K562 (cell line): Measurements from ENCODE around the gene ANKRD34A. TPM values are rescaled to one million over a fixed set of nuclear protein-coding genes. Genes with fewer than 3 reads are reported as not detected.

Source experiments
- ARNT ChIP-seq, 2 experiments: fragments of 450-650 bp; IDR thresholded peaks; 2 replicates each; pipeline ENCODE4 v1.6.1; 2016; ENCODE audit warnings: mild to moderate bottlenecking in 1 of 2
- JUN ChIP-seq, 2 experiments: sonication (generic) in 1 of 2; formaldehyde crosslinking in 1 of 2; IDR thresholded peaks; 2 replicates each; pipeline versions ENCODE4 v1.6.1 to v1.8.0; 2012 to 2022; ENCODE audit warnings: borderline replicate concordance in 2 of 2, mild to moderate bottlenecking in 2 of 2, improper control_type of control experiment in 1 of 2, low read depth in 1 of 2, low read length in 1 of 2, missing genetic modification reagents in 1 of 2
- POLR2B ChIP-seq: fragments of 450-650 bp; IDR thresholded peaks from 2 replicates; pipeline ENCODE4 v1.6.1; 2018; ENCODE audit warnings: low read depth; ENCODE audit not compliant: partially characterized antibody
- POLR2H ChIP-seq: IDR thresholded peaks from 2 replicates; pipeline ENCODE4 v1.6.1; 2016; ENCODE audit warnings: missing genetic modification characterization, low read depth, mild to moderate bottlenecking, control low read depth, missing compliant biosample characterization, moderate library complexity
- SMARCB1 ChIP-seq: IDR thresholded peaks from 2 replicates; pipeline ENCODE4 v1.6.1; 2011; ENCODE audit warnings: improper control_type of control experiment, low read depth; ENCODE audit not compliant: insufficient read length
- TEAD4 ChIP-seq, 2 experiments: sonication (generic) in 1 of 2; formaldehyde crosslinking in 1 of 2; IDR thresholded peaks; 2 replicates each; pipeline versions ENCODE4 v1.6.1 to v1.8.0; 2012 to 2022; ENCODE audit warnings: borderline replicate concordance in 1 of 2, inconsistent platforms in 1 of 2, low read length in 1 of 2, mild to moderate bottlenecking in 1 of 2, missing genetic modification reagents in 1 of 2
- XRCC4 ChIP-seq: IDR thresholded peaks from one replicate; pipeline ENCODE4 v1.6.1; 2011; ENCODE audit not compliant: insufficient read depth, insufficient read length; ENCODE audit errors: extremely low read depth
- ZEB2 ChIP-seq: fragments of 450-650 bp; IDR thresholded peaks from 2 replicates; pipeline ENCODE4 v1.6.1; 2016
- ZNF12 ChIP-seq: sonication (generic); formaldehyde crosslinking; IDR thresholded peaks from 2 replicates; pipeline ENCODE4 v1.4.0; 2020; ENCODE audit warnings: mild to moderate bottlenecking, missing genetic modification reagents
- ZNF23 ChIP-seq: fragments of 250-450 bp; sonication (Bioruptor Pico); IDR thresholded peaks from 2 replicates; pipeline ENCODE4 v1.4.0; 2020; ENCODE audit warnings: mild to moderate bottlenecking
- polyA plus RNA-seq, 8 experiments: library from polyadenylated mRNA; depleted of rRNA in 4 of 8; stranded (reverse) in 5 of 8; unstranded in 3 of 8; fragments of >200 nt; fragmentation: Nextera tagmentation in 2 of 8; fragmentation: Illumina TruSeq in 1 of 8; extraction: Ambion mirVana in 2 of 8; extraction: Trizol in 1 of 8; gene quantifications; 2 replicates each; pipeline versions ENCODE4 v1.2.1 to v1.2.3, GENCODE V29; 2011 to 2014; ENCODE audit warnings: inconsistent platforms in 1 of 8, missing spikeins in 1 of 8
- total RNA-seq, 7 experiments: library from RNA; depleted of rRNA in 6 of 7; stranded (reverse); fragments of >200 nt in 6 of 7; fragmentation: Illumina TruSeq in 2 of 7; extraction: Trizol in 2 of 7; gene quantifications; 2 replicates each; pipeline versions ENCODE4 v1.2.1 to v1.2.3, GENCODE V29; 2011 to 2021; ENCODE audit warnings: low replicate concordance in 1 of 7
- TF ChIP-seq, protein P1 (sequence below): fragments of 450-650 bp; formaldehyde crosslinking; conservative IDR thresholded peaks from 2 replicates; pipeline ENCODE4 v1.4.0; 2022; ENCODE audit warnings: mild to moderate bottlenecking, missing genetic modification characterization
- TF ChIP-seq, protein P2 (sequence below), 2 experiments: IDR thresholded peaks; 2 replicates each; pipeline ENCODE4 v1.6.1; 2012; ENCODE audit warnings: improper control_type of control experiment in 2 of 2, low read depth in 2 of 2, low read length in 2 of 2, borderline replicate concordance in 1 of 2
- TF ChIP-seq, protein P3 (sequence below): fragments of 250-450 bp; sonication (Bioruptor Pico); IDR thresholded peaks from 2 replicates; pipeline ENCODE4 v1.8.0; 2022; ENCODE audit warnings: inconsistent platforms, mild to moderate bottlenecking, moderate library complexity, borderline replicate concordance
- TF ChIP-seq, protein P4 (sequence below): sonication (generic); formaldehyde crosslinking; IDR thresholded peaks from 2 replicates; pipeline ENCODE4 v1.8.1; 2023; ENCODE audit warnings: mild to moderate bottlenecking, missing genetic modification reagents

ANKRD34A gene
- total and polyA plus RNA-seq, 9 of the 15 experiments (the other 6 are each of a cell fraction or from before 2014, with no cell fraction given): 0.06 to 1.6 (median 0.43) TPM

- TF ChIP-seq, protein P1, sequence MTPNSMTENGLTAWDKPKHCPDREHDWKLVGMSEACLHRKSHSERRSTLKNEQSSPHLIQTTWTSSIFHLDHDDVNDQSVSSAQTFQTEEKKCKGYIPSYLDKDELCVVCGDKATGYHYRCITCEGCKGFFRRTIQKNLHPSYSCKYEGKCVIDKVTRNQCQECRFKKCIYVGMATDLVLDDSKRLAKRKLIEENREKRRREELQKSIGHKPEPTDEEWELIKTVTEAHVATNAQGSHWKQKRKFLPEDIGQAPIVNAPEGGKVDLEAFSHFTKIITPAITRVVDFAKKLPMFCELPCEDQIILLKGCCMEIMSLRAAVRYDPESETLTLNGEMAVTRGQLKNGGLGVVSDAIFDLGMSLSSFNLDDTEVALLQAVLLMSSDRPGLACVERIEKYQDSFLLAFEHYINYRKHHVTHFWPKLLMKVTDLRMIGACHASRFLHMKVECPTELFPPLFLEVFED (CRISPR knock-in tag): peak; percentile 99
- no peak for TF ChIP-seq XRCC4
- no peak for TF ChIP-seq ARNT (IDR thresholded peaks at IDR 0.05)
- peak; percentile 43 for TF ChIP-seq TEAD4 (IDR thresholded peaks at IDR 0.05; ENCODE audit: low read length)
- TF ChIP-seq TEAD4 (CRISPR knock-in tag; IDR thresholded peaks at IDR 0.05; ENCODE audit: borderline replicate concordance): no peak
- no peak for TF ChIP-seq ZEB2
- TF ChIP-seq ZNF23 (CRISPR knock-in tag): no peak
- no peak for TF ChIP-seq SMARCB1
- TF ChIP-seq, protein P2, sequence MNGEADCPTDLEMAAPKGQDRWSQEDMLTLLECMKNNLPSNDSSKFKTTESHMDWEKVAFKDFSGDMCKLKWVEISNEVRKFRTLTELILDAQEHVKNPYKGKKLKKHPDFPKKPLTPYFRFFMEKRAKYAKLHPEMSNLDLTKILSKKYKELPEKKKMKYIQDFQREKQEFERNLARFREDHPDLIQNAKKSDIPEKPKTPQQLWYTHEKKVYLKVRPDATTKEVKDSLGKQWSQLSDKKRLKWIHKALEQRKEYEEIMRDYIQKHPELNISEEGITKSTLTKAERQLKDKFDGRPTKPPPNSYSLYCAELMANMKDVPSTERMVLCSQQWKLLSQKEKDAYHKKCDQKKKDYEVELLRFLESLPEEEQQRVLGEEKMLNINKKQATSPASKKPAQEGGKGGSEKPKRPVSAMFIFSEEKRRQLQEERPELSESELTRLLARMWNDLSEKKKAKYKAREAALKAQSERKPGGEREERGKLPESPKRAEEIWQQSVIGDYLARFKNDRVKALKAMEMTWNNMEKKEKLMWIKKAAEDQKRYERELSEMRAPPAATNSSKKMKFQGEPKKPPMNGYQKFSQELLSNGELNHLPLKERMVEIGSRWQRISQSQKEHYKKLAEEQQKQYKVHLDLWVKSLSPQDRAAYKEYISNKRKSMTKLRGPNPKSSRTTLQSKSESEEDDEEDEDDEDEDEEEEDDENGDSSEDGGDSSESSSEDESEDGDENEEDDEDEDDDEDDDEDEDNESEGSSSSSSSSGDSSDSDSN (IDR thresholded peaks at IDR 0.05; ENCODE audit: borderline replicate concordance in 1 of 2, low read depth in 2 of 2, low read length in 2 of 2): no peak
- TF ChIP-seq, protein P3, sequence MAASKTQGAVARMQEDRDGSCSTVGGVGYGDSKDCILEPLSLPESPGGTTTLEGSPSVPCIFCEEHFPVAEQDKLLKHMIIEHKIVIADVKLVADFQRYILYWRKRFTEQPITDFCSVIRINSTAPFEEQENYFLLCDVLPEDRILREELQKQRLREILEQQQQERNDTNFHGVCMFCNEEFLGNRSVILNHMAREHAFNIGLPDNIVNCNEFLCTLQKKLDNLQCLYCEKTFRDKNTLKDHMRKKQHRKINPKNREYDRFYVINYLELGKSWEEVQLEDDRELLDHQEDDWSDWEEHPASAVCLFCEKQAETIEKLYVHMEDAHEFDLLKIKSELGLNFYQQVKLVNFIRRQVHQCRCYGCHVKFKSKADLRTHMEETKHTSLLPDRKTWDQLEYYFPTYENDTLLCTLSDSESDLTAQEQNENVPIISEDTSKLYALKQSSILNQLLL (CRISPR knock-in tag): no peak
- TF ChIP-seq JUN (IDR thresholded peaks at IDR 0.05; ENCODE audit: borderline replicate concordance, low read depth, low read length): no peak
- no peak for TF ChIP-seq JUN (CRISPR knock-in tag; IDR thresholded peaks at IDR 0.05; ENCODE audit: borderline replicate concordance)
- TF ChIP-seq, protein P4, sequence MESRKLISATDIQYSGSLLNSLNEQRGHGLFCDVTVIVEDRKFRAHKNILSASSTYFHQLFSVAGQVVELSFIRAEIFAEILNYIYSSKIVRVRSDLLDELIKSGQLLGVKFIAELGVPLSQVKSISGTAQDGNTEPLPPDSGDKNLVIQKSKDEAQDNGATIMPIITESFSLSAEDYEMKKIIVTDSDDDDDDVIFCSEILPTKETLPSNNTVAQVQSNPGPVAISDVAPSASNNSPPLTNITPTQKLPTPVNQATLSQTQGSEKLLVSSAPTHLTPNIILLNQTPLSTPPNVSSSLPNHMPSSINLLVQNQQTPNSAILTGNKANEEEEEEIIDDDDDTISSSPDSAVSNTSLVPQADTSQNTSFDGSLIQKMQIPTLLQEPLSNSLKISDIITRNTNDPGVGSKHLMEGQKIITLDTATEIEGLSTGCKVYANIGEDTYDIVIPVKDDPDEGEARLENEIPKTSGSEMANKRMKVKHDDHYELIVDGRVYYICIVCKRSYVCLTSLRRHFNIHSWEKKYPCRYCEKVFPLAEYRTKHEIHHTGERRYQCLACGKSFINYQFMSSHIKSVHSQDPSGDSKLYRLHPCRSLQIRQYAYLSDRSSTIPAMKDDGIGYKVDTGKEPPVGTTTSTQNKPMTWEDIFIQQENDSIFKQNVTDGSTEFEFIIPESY: no peak
- peak; percentile 94 for TF ChIP-seq POLR2H (tag)
- peak; percentile 99 for TF ChIP-seq POLR2B
- TF ChIP-seq ZNF12 (CRISPR knock-in tag): no peak
Observed at GRCh38 chr1:145991735-145992412, 27.5 kb upstream of the ANKRD34A start (continued).
